B cell (primary cell): Measurements from ENCODE around the gene COG2.

Experiments
- CTCF ChIP-seq: fragments of 200-600 bp; IDR thresholded peaks from one replicate; pipeline ENCODE4 v1.8.0; 2022; ENCODE audit warnings: antibody characterized with exemption, mild to moderate bottlenecking
- EZH2 ChIP-seq: IDR thresholded peaks from 2 replicates; pipeline ENCODE4 v1.6.1; 2012; ENCODE audit warnings: borderline replicate concordance, low read depth, mild to moderate bottlenecking, moderate library complexity, low read length; ENCODE audit not compliant: insufficient read depth, poor library complexity, severe bottlenecking

- no peak for TF ChIP-seq CTCF
- no peak for TF ChIP-seq EZH2
Measured at GRCh38 chr1:230622151-230622550, 20.1 kb upstream of the COG2 start.
